Measurements from ENCODE around the gene STAT1.

The STAT1 gene

DNA sequence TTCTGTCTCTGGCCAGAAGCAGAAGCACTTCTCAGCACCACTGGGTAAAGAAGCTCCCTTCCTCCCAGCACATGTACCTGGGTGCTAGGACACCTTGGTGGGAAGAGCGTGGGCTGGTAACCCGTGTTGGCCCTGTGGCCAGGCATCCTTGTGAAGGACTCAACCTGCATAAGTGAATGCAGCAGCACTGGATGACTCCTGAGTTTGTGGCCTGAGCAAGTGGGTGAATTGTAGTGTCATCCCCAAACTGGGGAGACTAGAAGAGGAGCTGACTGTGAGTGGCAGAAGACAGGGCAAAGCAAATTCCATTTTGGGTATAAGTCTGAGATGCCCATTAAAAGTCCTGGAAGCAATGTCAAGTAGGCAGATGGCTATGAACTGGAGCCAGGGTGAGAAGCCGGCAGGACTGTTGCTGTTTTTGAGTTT, 63.4 kb downstream of the STAT1 start:
- DNase-seq: no peak

DNA sequence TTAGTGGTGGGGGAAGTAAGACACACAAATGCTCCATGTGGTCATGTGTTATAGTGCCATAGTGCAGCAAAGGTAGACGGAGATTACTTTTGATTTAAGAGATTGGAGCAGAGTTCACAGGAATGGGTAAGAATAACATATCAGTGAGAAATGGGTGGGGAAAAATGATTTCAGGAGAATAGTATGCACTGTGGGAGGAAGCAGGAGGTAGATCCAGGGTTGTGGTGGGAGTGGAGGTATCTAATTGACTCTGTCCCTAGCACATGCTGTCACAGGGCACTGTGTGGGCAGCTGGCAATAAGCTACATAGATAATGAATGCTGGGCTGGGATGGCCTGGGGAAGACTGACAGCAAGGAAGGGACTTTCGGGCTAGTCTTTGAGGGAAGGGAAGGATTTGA, 65.3 kb downstream of the STAT1 start:
- DNase-seq: no peak

DNA sequence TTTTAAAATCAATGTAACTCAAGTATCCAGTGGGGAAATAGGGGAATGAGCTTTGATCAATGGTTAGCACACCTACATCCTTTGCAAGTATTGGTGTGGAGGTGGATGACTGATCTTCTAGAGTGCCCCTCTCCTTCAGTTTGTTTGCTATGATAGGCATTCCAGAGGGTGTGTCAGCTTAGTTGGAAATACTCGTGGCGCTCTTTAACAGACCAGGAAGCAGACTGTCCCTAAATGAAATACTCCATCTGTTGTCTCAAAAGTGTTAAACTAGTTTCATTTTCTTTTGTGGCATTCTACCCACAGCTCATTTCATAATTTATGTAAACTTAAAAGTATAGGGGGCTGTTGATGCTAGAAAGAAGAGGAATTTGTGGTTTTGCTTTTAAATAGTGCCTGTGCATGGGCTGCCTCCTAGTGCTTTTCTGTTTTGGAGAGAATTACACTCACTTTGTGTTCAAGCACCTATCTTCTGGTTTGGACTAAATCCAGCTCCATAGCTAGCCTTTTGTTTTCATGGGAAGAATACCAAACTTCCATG, 66.2 kb downstream of the STAT1 start:
- no peak for DNase-seq

DNA sequence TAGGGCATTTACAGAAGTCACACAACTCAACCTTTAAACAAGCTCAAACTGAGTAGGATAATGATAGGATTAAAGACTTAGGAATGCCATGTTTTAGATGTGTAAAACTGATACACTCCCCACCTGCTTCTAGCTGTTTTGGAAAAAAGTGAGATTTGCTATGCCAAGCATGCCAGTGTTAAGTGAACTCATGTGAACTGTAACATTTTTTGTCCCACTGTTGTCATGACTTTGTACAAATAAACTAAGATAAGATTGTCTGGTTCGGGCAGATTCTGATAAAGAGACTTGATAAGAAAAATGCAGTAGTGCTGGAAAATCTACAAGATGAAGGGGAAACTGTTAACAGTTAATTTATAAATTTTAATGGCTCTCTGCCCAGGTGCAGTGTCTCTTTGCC, 66.8 kb downstream of the STAT1 start:
- no peak for DNase-seq

DNA sequence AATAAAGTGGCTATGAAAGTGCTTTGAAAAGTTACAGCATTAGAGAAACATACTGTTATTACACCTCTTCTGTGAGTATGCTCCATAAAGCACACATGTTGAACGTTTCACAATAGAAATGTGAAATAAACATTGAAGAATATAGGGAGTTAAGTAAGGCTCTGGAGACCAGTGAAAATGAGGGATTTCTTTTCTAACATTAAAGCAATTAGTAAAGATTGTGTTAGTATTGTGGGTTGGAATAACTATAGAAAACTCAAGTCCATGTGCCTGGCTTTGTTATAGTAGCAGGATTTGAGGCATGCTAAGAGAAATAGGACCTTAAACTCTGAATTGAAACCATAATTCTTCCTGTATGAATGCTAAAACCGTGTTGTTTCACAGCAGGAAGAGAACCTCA, 70.3 kb downstream of the STAT1 start:
- DNase-seq: no peak

DNA sequence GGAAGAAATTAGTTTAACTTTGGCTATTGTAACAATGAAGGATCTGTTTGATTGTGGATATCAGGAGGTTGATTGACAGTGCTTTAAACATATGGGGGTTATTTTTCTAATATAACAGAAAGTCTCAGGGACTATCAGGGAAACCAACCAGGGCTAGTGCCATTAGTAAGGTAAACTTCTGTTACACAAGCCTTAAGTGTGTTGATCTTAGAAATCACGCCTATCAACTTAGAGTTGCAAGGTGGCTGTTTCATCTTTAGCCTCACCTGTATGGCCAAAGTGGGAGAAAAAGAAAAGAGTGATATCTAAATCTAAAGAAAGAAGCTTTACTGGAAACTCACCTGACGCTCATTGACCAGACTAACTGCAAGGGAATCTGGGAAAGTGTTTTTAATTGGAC, 71.3 kb downstream of the STAT1 start:
- no peak for DNase-seq

DNA sequence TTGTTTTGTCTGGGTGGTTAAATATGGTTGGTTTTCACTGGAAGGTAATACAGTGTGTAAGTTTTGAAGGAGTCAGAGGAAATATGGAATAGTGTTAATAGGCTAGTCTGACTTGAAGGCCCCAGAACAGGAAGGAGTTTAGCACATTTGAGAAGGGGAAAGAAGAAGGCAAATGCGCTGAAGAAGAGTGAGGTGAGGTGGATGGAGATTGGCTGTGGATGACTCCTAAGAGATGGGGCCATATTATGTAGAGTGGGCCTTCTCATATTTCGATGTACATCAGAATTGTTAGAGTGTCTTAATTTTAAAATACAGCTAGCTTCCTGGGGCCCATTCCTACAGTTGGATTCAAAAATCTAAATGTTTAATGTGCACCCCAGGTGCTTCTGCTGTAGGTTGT, 72.4 kb downstream of the STAT1 start:
- DNase-seq: no peak

DNA sequence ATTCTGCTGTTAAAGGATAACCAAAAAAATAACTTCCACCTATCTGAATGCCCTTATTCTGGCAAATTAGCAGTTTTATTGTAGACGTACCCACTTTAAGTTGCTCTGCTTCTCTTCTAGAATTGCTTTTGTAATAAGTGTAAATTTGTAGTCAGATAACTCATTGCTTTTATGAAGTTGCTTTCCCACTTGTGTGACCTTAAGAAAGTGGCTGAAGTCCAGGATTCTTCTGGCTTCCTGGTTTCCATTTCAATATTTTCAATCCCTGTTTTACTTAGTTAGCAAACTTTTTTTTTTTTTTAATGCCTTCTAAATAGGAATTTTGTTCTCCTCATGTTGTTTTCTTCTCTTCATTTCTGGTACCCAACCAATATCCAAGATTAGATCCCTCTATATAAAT, 73.5 kb downstream of the STAT1 start:
- no peak for DNase-seq

DNA sequence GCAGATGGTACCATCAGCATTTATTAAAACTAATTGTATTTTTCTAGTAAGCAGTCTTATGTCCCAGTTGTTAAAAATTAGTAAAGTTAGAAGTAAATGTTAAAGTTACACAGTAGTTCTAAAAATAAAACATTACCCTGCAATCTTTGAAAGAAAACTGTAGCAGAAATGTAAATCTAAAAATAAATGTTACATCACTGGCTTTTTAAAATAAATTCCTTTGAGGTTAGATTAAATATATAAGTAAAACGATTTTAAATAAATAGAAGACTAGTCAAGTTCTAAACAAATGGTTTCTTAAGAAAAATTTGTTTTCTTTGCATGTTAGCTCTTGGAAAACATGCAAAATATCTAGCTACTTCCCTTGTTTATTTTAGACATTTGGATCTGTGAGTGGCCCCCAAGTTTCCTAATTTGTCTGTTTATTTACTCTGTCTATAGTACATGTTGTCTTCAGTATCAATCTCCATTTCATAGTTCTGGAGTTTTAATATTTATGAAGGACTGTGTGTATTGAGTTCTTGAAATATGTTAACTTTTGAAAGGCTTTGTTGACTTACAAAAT, 75.1 kb downstream of the STAT1 start:
- DNase-seq: no peak

DNA sequence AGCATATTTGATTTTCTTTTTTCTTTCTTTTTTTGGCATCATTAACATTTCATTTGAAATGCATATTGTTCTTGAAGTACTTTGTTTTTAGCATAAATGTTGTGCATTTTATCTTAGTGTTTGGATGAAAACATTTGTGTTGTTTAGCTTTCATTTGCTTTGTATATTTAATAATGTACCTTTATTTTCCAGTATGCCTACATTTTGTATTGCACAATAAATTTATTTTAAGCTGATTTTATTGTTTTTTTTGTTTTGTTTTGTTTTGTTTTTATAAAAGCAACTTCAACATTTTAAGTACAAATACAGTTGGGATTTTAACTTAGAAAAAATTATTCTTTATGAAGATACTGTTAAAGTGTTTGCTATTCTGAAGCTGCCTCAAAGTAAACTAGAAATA, 78.9 kb downstream of the STAT1 start:
- DNase-seq: no peak

DNA sequence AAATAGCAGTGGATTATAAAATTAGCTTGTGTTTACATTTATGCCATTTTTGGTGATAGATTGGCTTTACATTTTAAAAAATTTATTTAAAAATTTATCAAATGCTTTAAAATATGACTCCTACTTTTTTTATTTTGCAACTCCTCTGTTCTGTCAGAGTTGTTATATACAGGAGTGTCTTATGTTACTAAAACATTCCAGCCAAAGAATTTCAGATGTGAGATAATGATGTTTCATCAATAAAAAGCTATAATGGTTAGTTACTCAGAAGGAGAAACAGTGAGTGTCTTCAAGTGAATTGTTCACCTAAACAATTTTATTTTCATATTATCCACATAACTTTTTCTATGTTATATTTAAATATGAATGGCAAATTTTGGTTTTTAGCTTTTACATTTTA, 80.6 kb downstream of the STAT1 start:
- DNase-seq: no peak

DNA sequence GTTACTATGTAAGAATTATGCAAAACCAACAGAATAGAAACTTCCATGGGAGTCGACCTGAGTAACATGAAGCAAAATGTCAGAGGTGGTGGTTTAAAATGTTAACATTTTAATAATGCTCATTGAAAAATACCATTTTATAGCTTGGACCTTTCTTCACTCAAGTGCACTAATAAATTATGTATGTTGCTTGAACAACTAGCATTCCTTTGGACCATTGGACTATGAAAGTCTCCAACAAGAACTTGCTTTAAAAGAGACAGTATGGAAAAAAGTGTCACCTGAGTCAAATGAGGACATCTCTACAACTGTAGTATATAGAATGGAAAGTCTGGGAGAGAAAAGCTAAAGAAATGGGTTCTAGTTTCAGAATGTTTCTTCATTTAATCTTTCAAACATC, 81.5 kb downstream of the STAT1 start:
- no peak for DNase-seq

DNA sequence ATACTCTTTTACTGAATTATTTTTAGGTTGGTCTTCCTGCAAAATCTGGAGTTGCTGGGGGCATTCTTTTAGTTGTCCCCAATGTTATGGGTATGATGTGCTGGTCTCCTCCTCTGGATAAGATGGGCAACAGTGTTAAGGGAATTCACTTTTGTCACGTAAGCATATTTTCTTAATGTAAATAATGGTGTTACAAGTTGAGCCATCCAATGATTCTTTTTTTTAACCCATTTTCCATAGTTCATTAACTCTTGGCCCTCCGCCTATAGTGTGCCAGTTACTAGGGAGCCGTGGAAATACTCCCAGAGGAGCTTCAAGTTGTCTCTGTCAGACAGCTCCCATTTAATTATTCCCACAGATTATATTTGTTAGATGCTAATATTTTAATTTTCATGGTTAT, 83.6 kb downstream of the STAT1 start:
- no peak for DNase-seq

DNA sequence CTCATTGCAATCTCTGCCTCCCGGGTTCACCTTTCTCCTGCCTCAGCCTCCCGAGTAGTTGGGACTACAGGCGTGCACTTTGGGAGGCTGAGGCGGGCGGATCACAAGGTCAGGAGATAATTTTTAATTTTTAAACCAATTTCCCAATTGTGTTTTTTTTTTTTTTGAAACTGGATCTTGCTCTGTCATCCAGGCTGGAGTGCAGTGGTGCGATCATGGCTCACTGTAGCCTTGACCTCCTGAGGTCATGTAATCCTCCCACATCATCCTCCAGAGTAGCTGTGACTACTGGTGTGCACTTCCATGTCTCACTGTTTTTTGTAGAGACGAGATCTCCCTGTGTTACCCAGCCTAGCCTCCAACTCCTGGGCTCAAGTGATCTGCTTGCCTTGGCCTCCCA, 84.1 kb downstream of the STAT1 start:
- DNase-seq: no peak

DNA sequence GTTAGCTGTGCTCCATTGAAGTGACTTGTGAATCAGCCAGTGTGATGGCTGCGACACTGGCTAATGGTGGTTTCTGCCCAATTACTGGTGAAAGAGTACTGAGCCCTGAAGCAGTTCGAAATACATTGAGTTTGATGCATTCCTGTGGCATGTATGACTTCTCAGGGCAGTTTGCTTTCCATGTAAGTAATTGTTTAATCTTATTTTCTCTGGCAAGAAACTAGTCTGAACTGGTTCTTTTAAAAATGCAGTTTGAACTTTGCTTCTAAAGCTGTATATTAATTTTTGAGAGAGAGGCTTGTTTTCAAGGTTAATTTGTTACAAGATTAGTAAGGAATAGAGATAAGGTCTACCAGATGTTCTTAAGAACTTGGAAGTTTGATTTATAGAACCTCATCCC, 86.7 kb downstream of the STAT1 start:
- no peak for DNase-seq

DNA sequence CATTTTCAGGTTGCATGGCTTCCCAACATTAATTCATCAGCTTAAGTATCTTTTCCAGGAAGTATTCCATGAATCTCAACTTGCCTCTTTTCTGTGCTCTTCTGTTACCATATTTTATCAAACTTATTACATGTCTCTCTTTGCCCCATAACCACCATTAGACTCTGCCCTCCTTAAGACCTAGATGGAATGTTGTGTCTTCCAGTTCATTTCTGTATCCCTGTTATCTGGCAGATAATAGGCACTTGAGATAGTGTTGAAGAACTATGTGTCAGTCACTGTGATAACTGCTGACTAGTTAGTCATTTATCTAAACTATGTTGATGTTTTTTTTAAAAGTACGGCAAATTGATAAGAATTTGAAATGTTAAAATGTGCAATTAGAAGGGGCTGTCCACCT, 91.6 kb downstream of the STAT1 start:
- DNase-seq: no peak

DNA sequence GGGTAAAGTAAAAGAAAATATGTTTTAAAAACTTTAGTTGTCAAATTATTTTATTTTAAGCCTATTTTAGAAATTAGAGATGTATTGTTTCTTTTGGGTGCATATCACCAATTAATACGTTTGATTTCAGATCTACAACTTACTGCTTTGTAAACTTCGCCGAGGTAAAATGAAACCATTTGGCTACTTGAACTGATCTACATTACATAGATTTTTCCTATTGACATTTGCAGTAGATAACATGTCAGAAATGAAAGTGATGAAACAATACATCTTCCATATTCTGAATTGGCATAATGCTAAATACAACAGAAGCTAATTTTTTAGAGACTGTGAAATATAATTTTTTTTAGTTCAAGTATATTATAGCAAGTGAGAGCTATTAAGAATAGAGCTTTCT, 93.9 kb downstream of the STAT1 start:
- DNase-seq: no peak
